SK-N-SH (cell line): ENCODE data around the gene SNX21.
"Not testable (repeated sequence)": the region's sequence is repeated elsewhere in the genome, so short reads cannot be mapped to it uniquely, and the experiment has no call there.

Experiments used
- EP300 ChIP-seq, 2 experiments: IDR thresholded peaks; 2 replicates each; pipeline versions ENCODE4 v1.4.0 to v1.6.1; 2012; ENCODE audit warnings: borderline replicate concordance in 1 of 2, low read depth in 1 of 2, low read length in 1 of 2
- EZH2phosphoT487 ChIP-seq: fragments of 200-600 bp; sonication (generic); IDR thresholded peaks from 2 replicates; pipeline ENCODE4 v1.6.1; 2017; ENCODE audit warnings: low read depth, mixed run types, mild to moderate bottlenecking, antibody characterized with exemption, moderate library complexity, borderline replicate concordance
- FOXM1 ChIP-seq: IDR thresholded peaks from 2 replicates; pipeline ENCODE4 v1.4.0; 2012; ENCODE audit warnings: low read depth, mild to moderate bottlenecking
- GATA2 ChIP-seq: sonication (generic); formaldehyde crosslinking; IDR thresholded peaks from 2 replicates; pipeline ENCODE4 v1.5.0; 2020; ENCODE audit warnings: mild to moderate bottlenecking, missing genetic modification reagents
- POLR2AphosphoS5 ChIP-seq: IDR thresholded peaks from 2 replicates; pipeline ENCODE4 v1.6.1; 2012; ENCODE audit warnings: low read depth, low read length
- RAD21 ChIP-seq: IDR thresholded peaks from 2 replicates; pipeline ENCODE4 v1.6.1; 2012; ENCODE audit warnings: mild to moderate bottlenecking, low read length
- RCOR1 ChIP-seq: fragments of 150-350 bp; IDR thresholded peaks from 2 replicates; pipeline ENCODE4 v1.6.1; 2017; ENCODE audit warnings: antibody characterized with exemption, low read length
- TAF1 ChIP-seq: IDR thresholded peaks from 2 replicates; pipeline ENCODE4 v1.6.1; 2012; ENCODE audit warnings: low read depth, mild to moderate bottlenecking, low read length, moderate library complexity, borderline replicate concordance
- TCF12 ChIP-seq: IDR thresholded peaks from 2 replicates; pipeline ENCODE4 v1.4.0; 2012
- TF ChIP-seq, protein P1 (sequence below): fragments of 200-600 bp; sonication (generic); IDR thresholded peaks from 2 replicates; pipeline ENCODE4 v1.6.1; 2017; ENCODE audit warnings: antibody characterized with exemption, mild to moderate bottlenecking, moderate library complexity
- TF ChIP-seq, protein P2 (sequence below): fragments of 150-350 bp; IDR thresholded peaks from 2 replicates; pipeline ENCODE4 v1.6.1; 2016; ENCODE audit warnings: mild to moderate bottlenecking, low read depth, low read length
- TF ChIP-seq, protein P3 (sequence below): IDR thresholded peaks from 2 replicates; pipeline ENCODE4 v1.6.1; 2012; ENCODE audit warnings: mild to moderate bottlenecking, low read depth, low read length, moderate library complexity
- TF ChIP-seq, protein P4 (sequence below): IDR thresholded peaks from 2 replicates; pipeline ENCODE4 v1.4.0; 2012; ENCODE audit warnings: low read depth, borderline replicate concordance

DNA sequence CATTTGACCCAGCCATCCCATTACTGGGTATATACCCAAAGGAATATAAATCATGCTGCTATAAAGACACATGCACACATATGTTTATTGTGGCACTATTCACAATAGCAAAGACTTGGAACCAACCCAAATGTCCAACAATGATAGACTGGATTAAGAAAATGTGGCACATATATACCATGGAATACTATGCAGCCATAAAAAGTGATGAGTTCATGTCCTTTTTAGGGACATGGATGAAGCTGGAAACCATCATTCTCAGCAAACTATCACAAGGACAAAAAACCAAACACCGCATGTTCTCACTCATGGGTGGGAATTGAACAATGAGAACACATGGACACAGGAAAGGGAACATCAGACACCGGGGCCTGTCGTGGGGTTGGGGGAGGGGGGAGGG is 35.6 kb upstream of the SNX21 start:
- not testable (repeated sequence) for TF ChIP-seq TAF1; TCF12; GATA2 (CRISPR knock-in tag); EZH2phosphoT487; FOXM1; RAD21; EP300 (IDR thresholded peaks at IDR 0.05; ENCODE audit: borderline replicate concordance in 1 of 2, low read depth in 1 of 2, low read length in 1 of 2); RCOR1; POLR2AphosphoS5
- TF ChIP-seq, protein P1, sequence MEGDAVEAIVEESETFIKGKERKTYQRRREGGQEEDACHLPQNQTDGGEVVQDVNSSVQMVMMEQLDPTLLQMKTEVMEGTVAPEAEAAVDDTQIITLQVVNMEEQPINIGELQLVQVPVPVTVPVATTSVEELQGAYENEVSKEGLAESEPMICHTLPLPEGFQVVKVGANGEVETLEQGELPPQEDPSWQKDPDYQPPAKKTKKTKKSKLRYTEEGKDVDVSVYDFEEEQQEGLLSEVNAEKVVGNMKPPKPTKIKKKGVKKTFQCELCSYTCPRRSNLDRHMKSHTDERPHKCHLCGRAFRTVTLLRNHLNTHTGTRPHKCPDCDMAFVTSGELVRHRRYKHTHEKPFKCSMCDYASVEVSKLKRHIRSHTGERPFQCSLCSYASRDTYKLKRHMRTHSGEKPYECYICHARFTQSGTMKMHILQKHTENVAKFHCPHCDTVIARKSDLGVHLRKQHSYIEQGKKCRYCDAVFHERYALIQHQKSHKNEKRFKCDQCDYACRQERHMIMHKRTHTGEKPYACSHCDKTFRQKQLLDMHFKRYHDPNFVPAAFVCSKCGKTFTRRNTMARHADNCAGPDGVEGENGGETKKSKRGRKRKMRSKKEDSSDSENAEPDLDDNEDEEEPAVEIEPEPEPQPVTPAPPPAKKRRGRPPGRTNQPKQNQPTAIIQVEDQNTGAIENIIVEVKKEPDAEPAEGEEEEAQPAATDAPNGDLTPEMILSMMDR = not testable (repeated sequence)
- TF ChIP-seq, protein P2, sequence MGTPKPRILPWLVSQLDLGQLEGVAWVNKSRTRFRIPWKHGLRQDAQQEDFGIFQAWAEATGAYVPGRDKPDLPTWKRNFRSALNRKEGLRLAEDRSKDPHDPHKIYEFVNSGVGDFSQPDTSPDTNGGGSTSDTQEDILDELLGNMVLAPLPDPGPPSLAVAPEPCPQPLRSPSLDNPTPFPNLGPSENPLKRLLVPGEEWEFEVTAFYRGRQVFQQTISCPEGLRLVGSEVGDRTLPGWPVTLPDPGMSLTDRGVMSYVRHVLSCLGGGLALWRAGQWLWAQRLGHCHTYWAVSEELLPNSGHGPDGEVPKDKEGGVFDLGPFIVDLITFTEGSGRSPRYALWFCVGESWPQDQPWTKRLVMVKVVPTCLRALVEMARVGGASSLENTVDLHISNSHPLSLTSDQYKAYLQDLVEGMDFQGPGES = not testable (repeated sequence)
- TF ChIP-seq, protein P3, sequence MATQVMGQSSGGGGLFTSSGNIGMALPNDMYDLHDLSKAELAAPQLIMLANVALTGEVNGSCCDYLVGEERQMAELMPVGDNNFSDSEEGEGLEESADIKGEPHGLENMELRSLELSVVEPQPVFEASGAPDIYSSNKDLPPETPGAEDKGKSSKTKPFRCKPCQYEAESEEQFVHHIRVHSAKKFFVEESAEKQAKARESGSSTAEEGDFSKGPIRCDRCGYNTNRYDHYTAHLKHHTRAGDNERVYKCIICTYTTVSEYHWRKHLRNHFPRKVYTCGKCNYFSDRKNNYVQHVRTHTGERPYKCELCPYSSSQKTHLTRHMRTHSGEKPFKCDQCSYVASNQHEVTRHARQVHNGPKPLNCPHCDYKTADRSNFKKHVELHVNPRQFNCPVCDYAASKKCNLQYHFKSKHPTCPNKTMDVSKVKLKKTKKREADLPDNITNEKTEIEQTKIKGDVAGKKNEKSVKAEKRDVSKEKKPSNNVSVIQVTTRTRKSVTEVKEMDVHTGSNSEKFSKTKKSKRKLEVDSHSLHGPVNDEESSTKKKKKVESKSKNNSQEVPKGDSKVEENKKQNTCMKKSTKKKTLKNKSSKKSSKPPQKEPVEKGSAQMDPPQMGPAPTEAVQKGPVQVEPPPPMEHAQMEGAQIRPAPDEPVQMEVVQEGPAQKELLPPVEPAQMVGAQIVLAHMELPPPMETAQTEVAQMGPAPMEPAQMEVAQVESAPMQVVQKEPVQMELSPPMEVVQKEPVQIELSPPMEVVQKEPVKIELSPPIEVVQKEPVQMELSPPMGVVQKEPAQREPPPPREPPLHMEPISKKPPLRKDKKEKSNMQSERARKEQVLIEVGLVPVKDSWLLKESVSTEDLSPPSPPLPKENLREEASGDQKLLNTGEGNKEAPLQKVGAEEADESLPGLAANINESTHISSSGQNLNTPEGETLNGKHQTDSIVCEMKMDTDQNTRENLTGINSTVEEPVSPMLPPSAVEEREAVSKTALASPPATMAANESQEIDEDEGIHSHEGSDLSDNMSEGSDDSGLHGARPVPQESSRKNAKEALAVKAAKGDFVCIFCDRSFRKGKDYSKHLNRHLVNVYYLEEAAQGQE = not testable (repeated sequence)
- TF ChIP-seq, protein P4, sequence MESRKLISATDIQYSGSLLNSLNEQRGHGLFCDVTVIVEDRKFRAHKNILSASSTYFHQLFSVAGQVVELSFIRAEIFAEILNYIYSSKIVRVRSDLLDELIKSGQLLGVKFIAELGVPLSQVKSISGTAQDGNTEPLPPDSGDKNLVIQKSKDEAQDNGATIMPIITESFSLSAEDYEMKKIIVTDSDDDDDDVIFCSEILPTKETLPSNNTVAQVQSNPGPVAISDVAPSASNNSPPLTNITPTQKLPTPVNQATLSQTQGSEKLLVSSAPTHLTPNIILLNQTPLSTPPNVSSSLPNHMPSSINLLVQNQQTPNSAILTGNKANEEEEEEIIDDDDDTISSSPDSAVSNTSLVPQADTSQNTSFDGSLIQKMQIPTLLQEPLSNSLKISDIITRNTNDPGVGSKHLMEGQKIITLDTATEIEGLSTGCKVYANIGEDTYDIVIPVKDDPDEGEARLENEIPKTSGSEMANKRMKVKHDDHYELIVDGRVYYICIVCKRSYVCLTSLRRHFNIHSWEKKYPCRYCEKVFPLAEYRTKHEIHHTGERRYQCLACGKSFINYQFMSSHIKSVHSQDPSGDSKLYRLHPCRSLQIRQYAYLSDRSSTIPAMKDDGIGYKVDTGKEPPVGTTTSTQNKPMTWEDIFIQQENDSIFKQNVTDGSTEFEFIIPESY = not testable (repeated sequence)
